ENCODE measurements around the gene ZNF507.
"Not testable (repeated sequence)": the region's sequence is repeated elsewhere in the genome, so short reads cannot be mapped to it uniquely, and the experiment has no call there.

Gene ZNF507

DNA sequence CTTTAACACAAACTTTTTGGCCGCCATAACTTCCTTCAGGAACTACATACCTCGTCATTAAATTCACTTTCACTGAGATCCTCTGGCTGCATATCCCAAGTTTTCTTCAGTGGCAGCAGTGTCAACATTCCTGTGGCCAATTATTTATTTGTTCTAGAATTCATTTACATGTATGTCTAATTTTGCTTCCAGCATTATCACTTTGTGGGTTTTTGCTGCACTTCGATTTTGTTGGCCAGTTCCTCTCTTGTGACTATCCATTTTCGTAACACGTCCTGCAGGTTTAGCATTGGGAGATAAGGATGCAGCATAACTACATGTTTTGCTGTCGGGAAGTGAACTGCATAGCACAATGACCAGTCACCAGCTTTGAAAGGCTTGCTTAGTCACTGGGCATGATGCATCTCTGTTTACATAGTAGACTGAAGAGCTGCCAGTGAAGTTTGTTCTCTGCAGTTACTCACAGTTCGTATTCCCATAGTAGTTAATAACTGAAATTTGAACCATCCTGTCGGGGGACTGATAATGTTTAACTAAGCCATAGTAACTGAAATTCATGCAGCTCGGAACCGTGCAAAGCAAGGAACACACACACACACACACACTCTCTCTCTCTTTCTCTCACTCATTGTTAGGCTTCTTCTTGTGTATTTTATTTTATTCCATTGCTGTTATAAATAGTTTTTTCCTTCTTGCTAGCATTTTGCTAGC is 28.3 kb downstream of the ZNF507 start:
- TF ChIP-seq EZH2phosphoT487 (IDR thresholded peaks at IDR 0.05; ENCODE audit: low read depth), result no peak
- TF ChIP-seq, protein P1, sequence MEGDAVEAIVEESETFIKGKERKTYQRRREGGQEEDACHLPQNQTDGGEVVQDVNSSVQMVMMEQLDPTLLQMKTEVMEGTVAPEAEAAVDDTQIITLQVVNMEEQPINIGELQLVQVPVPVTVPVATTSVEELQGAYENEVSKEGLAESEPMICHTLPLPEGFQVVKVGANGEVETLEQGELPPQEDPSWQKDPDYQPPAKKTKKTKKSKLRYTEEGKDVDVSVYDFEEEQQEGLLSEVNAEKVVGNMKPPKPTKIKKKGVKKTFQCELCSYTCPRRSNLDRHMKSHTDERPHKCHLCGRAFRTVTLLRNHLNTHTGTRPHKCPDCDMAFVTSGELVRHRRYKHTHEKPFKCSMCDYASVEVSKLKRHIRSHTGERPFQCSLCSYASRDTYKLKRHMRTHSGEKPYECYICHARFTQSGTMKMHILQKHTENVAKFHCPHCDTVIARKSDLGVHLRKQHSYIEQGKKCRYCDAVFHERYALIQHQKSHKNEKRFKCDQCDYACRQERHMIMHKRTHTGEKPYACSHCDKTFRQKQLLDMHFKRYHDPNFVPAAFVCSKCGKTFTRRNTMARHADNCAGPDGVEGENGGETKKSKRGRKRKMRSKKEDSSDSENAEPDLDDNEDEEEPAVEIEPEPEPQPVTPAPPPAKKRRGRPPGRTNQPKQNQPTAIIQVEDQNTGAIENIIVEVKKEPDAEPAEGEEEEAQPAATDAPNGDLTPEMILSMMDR (IDR thresholded peaks at IDR 0.05; ENCODE audit: low read depth, low read length), result no peak
- no peak overlapping the region for H3K4me2 ChIP-seq (ENCODE audit: low read length)
- H3K9ac ChIP-seq (ENCODE audit: low read length), result no peak overlapping the region
- H3K4me3 ChIP-seq (ENCODE audit: low read length), result no peak overlapping the region
- H3K4me1 ChIP-seq (ENCODE audit: low read length), result no peaks in the 10 kb centered on the region
- H3K9me3 ChIP-seq (ENCODE audit: insufficient read depth, low read length), result no peaks in the 10 kb centered on the region
- H3K27ac ChIP-seq (ENCODE audit: low read length), result no peak overlapping the region
- no peak overlapping the region for H2AFZ ChIP-seq (ENCODE audit: low read depth, low read length)
- H3K79me2 ChIP-seq (ENCODE audit: low read length), result peaks cover 23% of the 10 kb centered on the region
- H3K27me3 ChIP-seq (ENCODE audit: low read depth, low read length), result no peaks in the 10 kb centered on the region
- H4K20me1 ChIP-seq (ENCODE audit: insufficient read depth, low read length), result 0 out of 2 replicates have a peak, but pooled peaks cover 8% of the 10 kb centered on the region
- peaks cover 52% of the 10 kb centered on the region for H3K36me3 ChIP-seq (replicated peaks; ENCODE audit: low read depth, low read length)

DNA sequence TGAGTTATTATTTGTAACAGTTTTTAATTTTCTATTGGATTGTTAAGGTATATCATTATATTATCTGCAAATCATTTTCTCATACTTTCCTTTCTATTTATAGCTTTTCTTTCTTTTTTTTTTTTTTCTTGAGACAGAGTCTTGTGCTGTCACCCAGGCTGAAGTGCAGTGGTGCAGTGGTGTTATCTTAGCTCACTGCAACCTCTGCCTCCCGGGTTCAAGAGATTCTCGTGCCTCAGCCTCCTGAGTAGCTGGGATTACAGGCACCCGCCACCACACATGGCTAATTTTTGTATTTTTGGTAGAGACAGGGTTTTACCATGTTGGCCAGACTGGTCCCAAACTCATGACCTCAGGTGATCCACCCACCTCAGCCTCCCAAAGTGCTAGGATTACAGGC is 29.0 kb downstream of the ZNF507 start:
- Histone ChIP-seq H3K36me3 (replicated peaks; ENCODE audit: low read depth, low read length) (peaks cover 50% of the 10 kb centered on the region), H3K79me2 (ENCODE audit: low read length) (peaks cover 17% of the 10 kb centered on the region)
- not testable (repeated sequence) for H3K4me1 ChIP-seq (ENCODE audit: low read length); H3K27ac ChIP-seq (ENCODE audit: low read length); H3K4me2 ChIP-seq (ENCODE audit: low read length); H3K27me3 ChIP-seq (ENCODE audit: low read depth, low read length); H2AFZ ChIP-seq (ENCODE audit: low read depth, low read length); H3K9ac ChIP-seq (ENCODE audit: low read length); H4K20me1 ChIP-seq (ENCODE audit: insufficient read depth, low read length); H3K4me3 ChIP-seq (ENCODE audit: low read length); H3K9me3 ChIP-seq (ENCODE audit: insufficient read depth, low read length)

DNA sequence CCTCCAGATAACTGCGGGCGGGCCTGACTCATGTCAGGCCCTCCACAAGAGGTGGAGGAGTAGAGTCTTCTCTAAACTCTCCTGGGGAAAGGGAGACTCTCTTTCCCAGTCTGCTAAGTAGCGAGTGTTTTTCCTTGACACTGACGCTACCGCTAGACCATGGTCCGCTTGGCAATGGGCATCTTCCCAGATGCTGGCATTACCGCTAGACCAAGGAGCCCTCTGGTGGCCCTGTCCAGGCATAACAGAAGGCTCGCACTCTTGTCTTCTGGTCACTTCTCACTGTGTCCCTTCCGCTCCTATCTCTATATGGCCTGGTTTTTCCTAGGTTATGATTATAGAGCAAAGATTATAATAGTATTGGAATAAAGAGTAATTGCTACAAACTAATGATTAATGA is 31.7 kb downstream of the ZNF507 start:
- not testable (repeated sequence) for H3K27ac ChIP-seq (ENCODE audit: low read length); H3K79me2 ChIP-seq (ENCODE audit: low read length); H3K4me2 ChIP-seq (ENCODE audit: low read length); H4K20me1 ChIP-seq (ENCODE audit: insufficient read depth, low read length); H3K27me3 ChIP-seq (ENCODE audit: low read depth, low read length); H3K9me3 ChIP-seq (ENCODE audit: insufficient read depth, low read length); H3K9ac ChIP-seq (ENCODE audit: low read length); H3K4me1 ChIP-seq (ENCODE audit: low read length); H3K4me3 ChIP-seq (ENCODE audit: low read length); H2AFZ ChIP-seq (ENCODE audit: low read depth, low read length)
- H3K36me3 ChIP-seq (replicated peaks; ENCODE audit: low read depth, low read length), result peaks cover 41% of the 10 kb centered on the region

DNA sequence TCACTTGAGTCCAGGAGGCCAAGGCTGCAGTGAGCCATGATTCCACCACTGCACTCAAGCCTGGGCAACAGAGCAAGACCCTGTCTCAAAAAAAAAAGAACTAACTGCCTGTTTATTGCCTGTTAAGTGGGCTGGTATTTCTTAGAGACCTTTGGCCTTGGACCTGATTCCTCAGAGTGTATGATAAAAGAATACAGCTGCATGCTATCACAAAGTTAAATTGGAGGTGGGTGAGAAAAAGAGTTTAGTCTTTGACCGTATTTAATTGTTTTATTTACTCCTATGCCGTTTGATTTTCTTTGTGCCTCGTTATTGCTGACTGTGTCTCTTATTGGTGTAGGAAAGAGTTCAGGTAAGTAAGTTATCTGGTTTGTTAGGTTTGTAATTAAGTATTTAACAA is 34.9 kb downstream of the ZNF507 start:
- TF ChIP-seq EZH2phosphoT487 (IDR thresholded peaks at IDR 0.05; ENCODE audit: low read depth), result no peak
- TF ChIP-seq, protein P1 (IDR thresholded peaks at IDR 0.05; ENCODE audit: low read depth, low read length), result no peak
- Histone ChIP-seq H3K9me3 (ENCODE audit: insufficient read depth, low read length) (no peaks in the 10 kb centered on the region), H3K27me3 (ENCODE audit: low read depth, low read length) (no peaks in the 10 kb centered on the region), H4K20me1 (ENCODE audit: insufficient read depth, low read length) (no peaks in the 10 kb centered on the region), H3K9ac (ENCODE audit: low read length) (no peak overlapping the region), H3K4me1 (ENCODE audit: low read length) (no peaks in the 10 kb centered on the region), H3K79me2 (ENCODE audit: low read length) (no peaks in the 10 kb centered on the region), H3K4me2 (ENCODE audit: low read length) (no peak overlapping the region), H2AFZ (ENCODE audit: low read depth, low read length) (no peak overlapping the region), H3K36me3 (replicated peaks; ENCODE audit: low read depth, low read length) (peaks cover 39% of the 10 kb centered on the region), H3K27ac (ENCODE audit: low read length) (no peak overlapping the region), H3K4me3 (ENCODE audit: low read length) (no peak overlapping the region)

DNA sequence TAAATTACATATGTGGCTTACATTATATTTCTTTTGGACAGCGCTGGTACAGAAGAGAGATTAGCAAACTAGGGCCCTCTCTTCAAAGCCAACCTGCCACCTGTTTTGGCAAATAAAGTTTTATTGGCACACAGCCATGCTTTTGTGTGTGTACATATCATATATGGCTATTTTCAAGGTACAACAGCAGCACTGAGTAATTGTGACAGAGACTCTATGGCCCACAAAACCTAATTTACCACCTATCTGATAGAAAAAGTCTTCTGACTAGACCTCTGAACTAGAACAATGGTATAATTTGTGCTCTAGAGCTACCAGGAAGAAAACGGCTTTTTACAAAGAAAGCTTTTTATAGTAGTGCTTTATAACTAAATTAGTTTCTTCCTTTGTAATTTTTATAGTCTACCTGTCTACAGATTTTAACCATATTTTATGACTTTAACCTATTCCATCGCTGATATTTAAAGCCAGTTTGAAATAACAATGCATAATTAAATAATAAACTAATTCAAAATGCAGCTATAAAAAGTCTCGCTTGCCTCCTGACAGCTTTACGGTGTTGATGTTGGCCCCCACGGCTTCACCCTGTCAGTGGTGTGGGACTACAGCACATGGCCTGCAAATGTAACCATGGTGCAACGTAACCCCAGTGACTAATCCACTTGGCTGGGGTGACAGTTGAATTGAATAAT is 42.4 kb downstream of the ZNF507 start:
- peaks cover 30% of the 10 kb centered on the region for H3K36me3 ChIP-seq (replicated peaks; ENCODE audit: low read depth, low read length)
- H3K27ac ChIP-seq (ENCODE audit: low read length), result no peak overlapping the region
- no peaks in the 10 kb centered on the region for H3K79me2 ChIP-seq (ENCODE audit: low read length)
- H4K20me1 ChIP-seq (ENCODE audit: insufficient read depth, low read length), result no peaks in the 10 kb centered on the region
- TF ChIP-seq EZH2phosphoT487 (IDR thresholded peaks at IDR 0.05; ENCODE audit: low read depth), result no peak
- TF ChIP-seq, protein P1 (IDR thresholded peaks at IDR 0.05; ENCODE audit: low read depth, low read length), result no peak
- no peaks in the 10 kb centered on the region for H3K4me1 ChIP-seq (ENCODE audit: low read length)
- H3K27me3 ChIP-seq (ENCODE audit: low read depth, low read length), result no peaks in the 10 kb centered on the region
- H3K9me3 ChIP-seq (ENCODE audit: insufficient read depth, low read length), result no peaks in the 10 kb centered on the region
- no peak overlapping the region for H3K4me3 ChIP-seq (ENCODE audit: low read length)
- no peak overlapping the region for H2AFZ ChIP-seq (ENCODE audit: low read depth, low read length)
- H3K4me2 ChIP-seq (ENCODE audit: low read length), result no peak overlapping the region
- H3K9ac ChIP-seq (ENCODE audit: low read length), result no peak overlapping the region

All from OCI-LY3 (cell line).